Midbrain (tissue), 1 donor: ENCODE measurements around the gene IDH3A.

Source experiments
- DNase-seq: peaks from one replicate; lab custom pipeline; 2025; lab: John Stamatoyannopoulos, UW

Gene IDH3A

GRCh38 chr15:78204351-78205309, 55.5 kb downstream of the IDH3A start:
- DNase-seq, result peak; percentile 71

DNA sequence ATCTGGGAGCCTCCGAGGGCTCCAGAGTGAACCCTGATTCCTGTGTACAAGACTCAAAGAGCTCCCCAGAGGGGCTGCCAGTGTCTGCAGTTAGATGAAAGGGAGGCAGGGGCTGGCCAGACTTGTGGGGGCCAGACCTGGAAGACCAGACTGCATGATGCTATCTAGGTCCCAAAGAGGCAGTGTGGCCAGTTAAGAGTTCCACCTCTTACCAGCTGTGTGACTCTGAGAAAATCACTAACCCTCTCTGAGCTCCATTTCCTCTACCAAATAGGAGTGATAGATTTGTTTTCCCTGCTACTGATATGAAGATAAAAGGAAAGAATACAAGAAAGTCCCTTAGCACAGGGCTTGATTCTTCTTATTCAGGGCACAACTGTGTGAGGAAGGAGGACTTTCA, 56.2 kb downstream of the IDH3A start:
- no peak for DNase-seq

DNA sequence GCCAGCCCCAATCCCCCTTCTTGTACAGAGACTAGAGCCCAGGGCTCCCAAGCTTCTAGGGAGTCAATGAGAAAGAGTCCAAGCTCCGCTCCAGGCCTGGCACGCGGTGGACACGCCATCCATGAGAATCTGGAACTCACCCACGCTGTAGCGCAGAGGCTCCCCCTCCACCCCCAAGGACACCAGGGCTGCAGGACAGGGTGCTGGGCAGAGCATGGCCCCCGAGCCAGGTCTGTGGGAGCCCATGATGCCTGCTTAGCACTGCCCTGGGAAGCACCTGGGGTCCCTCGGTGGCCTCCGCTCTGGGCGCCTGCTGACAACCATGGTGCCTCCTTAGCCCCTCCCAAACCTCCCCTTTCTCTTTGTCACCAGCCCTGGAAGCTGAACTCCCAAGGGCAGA, 56.7 kb downstream of the IDH3A start:
- DNase-seq, result no peak

DNA sequence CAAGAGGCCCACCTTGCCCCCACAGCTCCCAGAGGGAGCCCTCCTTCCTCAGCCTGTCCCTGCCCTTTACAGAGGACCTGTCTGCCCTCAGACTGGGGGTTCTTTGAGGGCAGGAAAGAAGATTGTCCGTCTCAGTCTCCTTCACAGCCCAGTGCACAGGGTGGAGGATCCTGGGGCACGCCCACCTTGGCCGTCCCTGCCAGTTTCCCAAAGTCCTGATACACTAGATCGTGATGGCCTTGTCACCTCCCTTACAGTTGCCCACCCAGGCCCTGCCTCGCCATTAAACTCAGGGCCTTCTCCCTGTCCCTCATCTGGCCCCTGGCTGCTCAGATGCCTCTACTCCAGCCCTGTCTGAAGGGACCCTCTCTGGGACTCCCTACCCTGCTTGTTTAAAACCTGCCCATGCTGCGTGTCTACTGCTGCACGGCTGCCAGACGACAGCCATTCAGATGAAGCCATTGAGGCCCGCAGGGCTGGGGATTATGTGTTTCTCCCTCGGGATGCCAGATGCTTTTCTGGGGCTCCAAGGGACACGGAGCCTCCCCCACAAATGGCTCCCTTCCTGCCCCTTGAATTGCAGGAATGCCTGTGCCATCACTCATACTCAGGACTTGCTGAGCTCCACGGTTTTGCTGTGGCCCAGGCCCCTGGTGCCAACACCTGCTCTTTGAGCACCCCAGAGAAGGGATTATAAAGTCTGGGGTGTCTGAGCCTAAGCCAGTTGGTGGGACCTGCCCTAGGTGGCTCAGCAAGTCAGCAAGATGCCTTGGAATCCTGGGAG, 57.4 kb downstream of the IDH3A start:
- DNase-seq, result peak; percentile 29

- no peak for DNase-seq
Measured at GRCh38 chr15:78207110-78207458, 57.9 kb downstream of the IDH3A start.

GRCh38 chr15:78207641-78208340, 58.6 kb downstream of the IDH3A start:
- no peak for DNase-seq

- no peak for DNase-seq
Measured at GRCh38 chr15:78208341-78208844, 59.2 kb downstream of the IDH3A start.

GRCh38 chr15:78208887-78209645, 59.9 kb downstream of the IDH3A start:
- peak; percentile 36 for DNase-seq

DNA sequence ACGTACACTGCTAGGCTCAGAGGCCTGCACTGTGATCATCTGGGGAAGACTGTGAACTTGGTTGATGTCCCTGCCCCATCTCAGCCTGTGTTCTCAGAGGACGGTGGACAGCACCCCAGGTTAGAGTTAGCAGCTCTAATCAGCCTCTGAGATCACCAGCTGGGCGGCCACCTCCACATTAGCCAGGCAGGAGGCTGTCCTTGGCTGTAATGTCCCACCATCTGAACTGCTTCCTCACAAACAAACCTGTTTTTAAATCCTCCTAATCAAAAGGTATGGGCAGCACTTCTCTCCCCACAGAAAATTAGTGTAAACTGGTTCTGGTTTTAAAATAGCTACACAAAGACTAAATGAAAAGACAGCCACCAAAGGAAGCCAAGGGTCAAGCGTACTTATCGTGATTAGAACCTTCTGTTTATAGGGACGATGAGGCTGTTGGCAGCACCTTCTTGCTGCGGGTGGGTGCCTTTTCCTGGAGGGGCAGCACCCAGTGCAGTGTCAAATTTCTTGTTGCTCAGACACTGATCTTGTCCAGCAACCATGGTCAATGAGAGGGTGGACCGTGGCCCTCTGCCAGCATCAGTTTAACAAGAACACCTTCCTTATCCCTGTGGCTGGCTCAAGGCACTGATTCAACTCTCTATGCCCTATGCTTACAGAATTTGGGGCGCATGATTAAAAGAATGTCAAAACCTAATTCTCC, 60.6 kb downstream of the IDH3A start:
- no peak for DNase-seq

DNA sequence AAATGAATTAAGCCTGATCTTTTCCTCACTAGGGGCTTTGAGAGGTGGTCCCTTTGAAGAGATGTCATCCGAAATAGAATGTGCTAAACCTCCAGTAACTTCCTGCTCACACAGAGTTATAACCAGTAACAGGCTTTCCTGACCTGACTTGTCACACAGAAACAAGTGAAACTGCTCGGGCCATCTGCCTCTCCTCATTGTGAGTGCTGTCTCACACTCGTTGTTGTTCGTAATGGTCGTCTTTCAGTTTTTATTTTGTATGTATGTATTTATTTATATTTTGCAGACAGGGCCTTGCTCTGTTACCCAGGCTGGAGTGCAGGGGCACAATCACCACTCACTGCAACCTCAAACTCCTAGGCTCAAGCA, 61.2 kb downstream of the IDH3A start:
- no peak for DNase-seq

- peak; percentile 43 for DNase-seq
Measured at GRCh38 chr15:78211189-78211921, 62.2 kb downstream of the IDH3A start.

DNA sequence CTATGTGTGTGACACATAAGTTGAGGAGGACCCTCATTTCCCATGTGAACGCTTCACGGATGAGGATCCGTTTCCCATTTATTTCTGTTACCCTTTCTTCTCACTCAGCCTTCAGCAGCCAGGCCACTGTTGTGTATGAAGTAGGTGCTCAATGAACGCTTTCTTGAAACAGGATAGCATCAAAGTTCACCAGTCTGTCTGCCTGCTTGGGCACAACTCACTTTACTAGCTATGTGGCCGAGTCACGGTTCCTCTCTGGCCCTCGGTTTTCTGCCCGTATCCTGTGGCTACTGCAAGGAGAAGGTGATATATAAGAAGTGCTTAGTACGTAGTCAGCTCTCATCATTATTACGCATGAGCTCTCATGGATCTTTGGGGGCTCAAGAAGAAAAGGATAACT, 62.8 kb downstream of the IDH3A start:
- DNase-seq, result no peak

GRCh38 chr15:78212546-78213424, 63.6 kb downstream of the IDH3A start:
- no peak for DNase-seq

DNA sequence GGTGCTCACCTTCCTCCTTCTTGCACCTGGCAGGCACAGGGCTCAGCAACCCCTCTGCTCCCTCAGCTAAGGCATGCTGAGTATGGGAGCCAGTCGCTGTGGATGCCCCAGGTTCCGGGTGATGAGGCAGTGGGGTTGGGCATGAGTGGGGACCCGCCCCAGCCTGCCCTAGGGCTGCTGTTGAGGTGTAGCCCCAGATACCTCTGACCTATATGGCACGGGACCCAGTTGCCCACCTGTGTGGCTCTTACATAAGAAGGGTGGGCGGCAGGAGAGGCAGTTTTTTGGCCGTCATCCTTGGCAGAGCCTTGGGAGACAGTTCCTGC, 64.2 kb downstream of the IDH3A start:
- no peak for DNase-seq

- no peak for DNase-seq
Measured at GRCh38 chr15:78213956-78214355, 64.8 kb downstream of the IDH3A start.

DNA sequence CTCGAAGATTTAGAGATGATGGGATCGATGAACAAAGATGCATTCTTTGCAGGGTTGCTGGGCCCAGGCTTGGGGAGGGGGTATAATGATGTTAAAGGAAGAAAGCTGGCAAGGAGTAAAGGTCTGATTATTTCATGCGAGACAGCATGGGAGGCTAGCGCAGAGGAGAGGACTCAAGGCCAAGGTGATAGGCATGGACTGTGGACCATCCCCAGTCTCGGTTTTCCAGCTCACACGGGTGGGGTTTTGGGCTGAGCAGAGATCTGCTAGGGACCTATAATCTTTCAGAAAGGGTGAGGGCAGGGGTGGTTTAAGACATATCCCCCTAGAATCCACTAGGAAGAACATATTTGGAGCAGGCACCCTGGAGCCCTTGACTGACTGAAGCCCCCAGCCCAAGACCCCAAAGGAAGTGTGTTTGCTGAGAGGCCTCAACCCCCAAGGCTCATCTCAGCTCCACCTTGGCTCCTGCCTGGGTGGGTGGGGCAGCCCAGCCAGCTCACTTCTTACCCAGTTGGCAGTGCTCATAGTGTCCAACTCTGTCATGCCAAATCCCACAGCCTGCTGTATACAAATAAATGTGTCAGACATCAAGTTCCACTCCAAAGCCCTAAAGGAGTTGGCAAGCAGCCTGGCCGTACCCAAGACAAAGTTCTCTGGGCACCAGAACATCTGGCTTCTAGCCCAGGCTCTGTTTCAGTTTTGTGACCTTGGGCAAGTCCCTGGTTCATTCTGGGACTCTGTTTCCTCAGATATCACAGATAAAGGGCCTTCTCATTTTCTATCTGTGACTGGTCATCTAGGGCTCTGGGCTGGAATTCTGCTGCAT, 67.3 kb downstream of the IDH3A start:
- DNase-seq, result peak; percentile 78

- no peak for DNase-seq
Measured at GRCh38 chr15:78220713-78221112, 71.6 kb downstream of the IDH3A start.
